Measurements from ENCODE around the gene MTHFS. TPM values are rescaled to one million over a fixed set of nuclear protein-coding genes. Genes with fewer than 3 reads are reported as not detected.
A peak's percentile ranks its signal among the peaks of the same experiment; 100 is the strongest.

The MTHFS gene
- total and polyA plus RNA-seq, 2 donors (not counting 3 experiments of a cell fraction or from before 2014, with no cell fraction given) = 9.3 to 15.7 TPM

GRCh38 chr15:79858469-79858868 lies 38.3 kb downstream of the MTHFS start:
- Histone ChIP-seq H4K20me1 (replicated peaks; ENCODE audit: control insufficient read depth, extremely low read depth, insufficient read depth, low read length) (no peaks in the 10 kb centered on the region), H3K27ac (ENCODE audit: insufficient read depth, low read depth, low read length) (no peak overlapping the region), H3K9ac (replicated peaks; ENCODE audit: extremely low read depth, insufficient read depth, low read length) (no peak overlapping the region), H3K4me2 (ENCODE audit: insufficient read depth, low read length) (no peak overlapping the region), H3K36me3 (ENCODE audit: control insufficient read depth in 2 of 2, extremely low read depth in 1 of 2, insufficient read depth in 2 of 2, low read length in 2 of 2) (no peaks in the 10 kb centered on the region), H2AFZ (ENCODE audit: low read depth, low read length) (no peak overlapping the region), H3K4me3 (replicated peaks in 1 of 3; ENCODE audit: insufficient read depth in 1 of 3, low read depth in 1 of 3, low read length in 3 of 3) (no peak overlapping the region), H3K27me3 (ENCODE audit: control insufficient read depth in 2 of 2, insufficient read depth in 2 of 2, low read length in 2 of 2) (no peaks in the 10 kb centered on the region), H3K79me2 (ENCODE audit: control insufficient read depth, insufficient read depth, low read length) (no peaks in the 10 kb centered on the region), H3K9me1 (replicated peaks; ENCODE audit: control insufficient read depth, extremely low read depth, insufficient read depth, low read length) (no peaks in the 10 kb centered on the region), H3K9me3 (replicated peaks; ENCODE audit: control insufficient read depth, insufficient read depth, low read length) (no peaks in the 10 kb centered on the region), H3K4me1 (ENCODE audit: control insufficient read depth, extremely low read depth, insufficient read depth, low read length) (peaks cover 1% of the 10 kb centered on the region)
- TF ChIP-seq CTCF (IDR thresholded peaks at IDR 0.05; ENCODE audit: extremely low read depth in 1 of 2, insufficient read depth in 1 of 2, low read depth in 1 of 2, low read length in 2 of 2) (peak in 1 of 2 donors; percentile 4), GATA2 (IDR thresholded peaks at IDR 0.05; ENCODE audit: insufficient read depth, insufficient read length, low read depth, low read length) (no peak)
- ChIA-PET CTCF (interaction anchor here (0.9 to 10.5 kb wide), 4 partner anchors 17 to 522 kb away, joined by 3 to 535 read pairs (median 116); no protein-coding TSS in a partner anchor), POLR2A (no interaction called here)
- intact Hi-C loops (cut with micrococcal nuclease) = no loop called here
- BruUV-seq (replicated peaks) = no TSS peak
- DNase-seq (ENCODE audit: low read depth, low spot score) (no peak), FAIRE-seq (peak; percentile 52)
- dilution Hi-C loops (cut with MboI; ENCODE audit: extremely low pct_ligation_motif_present, low sequenced_read_pairs) = no loop called here

GRCh38 chr15:79853492-79854328 lies 43.1 kb downstream of the MTHFS start:
- Histone ChIP-seq H3K4me1 (ENCODE audit: control insufficient read depth, extremely low read depth, insufficient read depth, low read length) (no peaks in the 10 kb centered on the region), H3K27me3 (ENCODE audit: control insufficient read depth in 2 of 2, insufficient read depth in 2 of 2, low read length in 2 of 2) (no peaks in the 10 kb centered on the region), H3K36me3 (ENCODE audit: control insufficient read depth in 2 of 2, extremely low read depth in 1 of 2, insufficient read depth in 2 of 2, low read length in 2 of 2) (no peaks in the 10 kb centered on the region), H2AFZ (ENCODE audit: low read depth, low read length) (no peak overlapping the region), H3K9ac (replicated peaks; ENCODE audit: extremely low read depth, insufficient read depth, low read length) (no peak overlapping the region), H3K9me1 (replicated peaks; ENCODE audit: control insufficient read depth, extremely low read depth, insufficient read depth, low read length) (no peaks in the 10 kb centered on the region), H3K79me2 (ENCODE audit: control insufficient read depth, insufficient read depth, low read length) (no peaks in the 10 kb centered on the region), H4K20me1 (replicated peaks; ENCODE audit: control insufficient read depth, extremely low read depth, insufficient read depth, low read length) (no peaks in the 10 kb centered on the region), H3K9me3 (replicated peaks; ENCODE audit: control insufficient read depth, insufficient read depth, low read length) (no peaks in the 10 kb centered on the region), H3K4me3 (replicated peaks in 1 of 3; ENCODE audit: insufficient read depth in 1 of 3, low read depth in 1 of 3, low read length in 3 of 3) (no peak overlapping the region), H3K27ac (ENCODE audit: insufficient read depth, low read depth, low read length) (no peak overlapping the region), H3K4me2 (ENCODE audit: insufficient read depth, low read length) (no peak overlapping the region)
- ChIA-PET POLR2A (interaction anchor here (0.7 to 0.8 kb wide), 2 partner anchors 11 to 69 kb away, joined by 3 to 12 read pairs; no protein-coding TSS in a partner anchor), CTCF (interaction anchor here (0.6 to 10.5 kb wide), 72 partner anchors 9 to 825 kb away, joined by 3 to 535 read pairs (median 4); partner anchors contain the start of genes BCL2A1, MINAR1 and TMED3)
- dilution Hi-C loops (cut with MboI; ENCODE audit: extremely low pct_ligation_motif_present, low sequenced_read_pairs) = no loop called here
- no TSS peak for BruUV-seq (replicated peaks)
- intact Hi-C loops (cut with micrococcal nuclease) = loop anchor here (1.0 to 5.0 kb wide), 8 partner anchors 43 to 825 kb away; partner anchors contain the start of gene MTHFS
- peak; percentile 51 for TF ChIP-seq MAX (IDR thresholded peaks at IDR 0.05; ENCODE audit: insufficient read depth, insufficient read length)
- no peak for TF ChIP-seq EZH2 (IDR thresholded peaks at IDR 0.05; ENCODE audit: borderline replicate concordance, low read depth, low read length, severe bottlenecking)
- TF ChIP-seq GATA2 (IDR thresholded peaks at IDR 0.05; ENCODE audit: insufficient read depth, insufficient read length, low read depth, low read length) = peak; percentile 39
- no peak for TF ChIP-seq FOS (IDR thresholded peaks at IDR 0.05; ENCODE audit: borderline replicate concordance, insufficient read depth, low read length)
- peak; percentile 93 to 95 for TF ChIP-seq CTCF (IDR thresholded peaks at IDR 0.05; ENCODE audit: extremely low read depth in 1 of 2, insufficient read depth in 1 of 2, low read depth in 1 of 2, low read length in 2 of 2)
- peak; percentile 55 for TF ChIP-seq MYC (IDR thresholded peaks at IDR 0.05; ENCODE audit: low read depth, low read length)
- peak; percentile 81 for FAIRE-seq
- peak; percentile 88 for DNase-seq (ENCODE audit: low read depth, low spot score)

All from endothelial cell of umbilical vein (primary cell).